Measurements from ENCODE around the gene MILR1. TPM values are rescaled to one million over a fixed set of nuclear protein-coding genes. Genes with fewer than 3 reads are reported as not detected.
"Not testable (repeated sequence)": the region's sequence is repeated elsewhere in the genome, so short reads cannot be mapped to it uniquely, and the experiment has no call there.

Gene MILR1
- total RNA-seq, 3 donors from 2014 or later (not counting 1 experiment from before 2014, with no cell fraction given) = 2.2 to 12.0 (median 3.3) TPM

GRCh38 chr17:64466019-64466735 is 17.3 kb downstream of the MILR1 start:
- H3K4me3 Mint-ChIP-seq = no peak overlapping the region
- H3K27me3 ChIP-seq (ENCODE audit: control insufficient read depth, insufficient read depth, low read length) = no peaks in the 10 kb centered on the region
- 93% methylated on average over 6 of the region's 9 CpGs for WGBS (ENCODE audit: insufficient coverage)
- H3K4me1 ChIP-seq (ENCODE audit: control insufficient read depth, insufficient read depth, low read length) = no peaks in the 10 kb centered on the region
- intact Hi-C loops (cut with micrococcal nuclease) = no loop called here
- no peak overlapping the region for H3K27ac ChIP-seq (ENCODE audit: low read length)
- H3K27me3 Mint-ChIP-seq (ENCODE audit: low read depth in 2 of 2) = peaks cover 0 to 4% of the 10 kb centered on the region in 2 donors
- no peaks in the 10 kb centered on the region for H3K9me3 Mint-ChIP-seq
- no peak for TF ChIP-seq CTCF (IDR thresholded peaks at IDR 0.05)
- H3K4me3 ChIP-seq (ENCODE audit: low read length) = no peak overlapping the region
- no peak for DNase-seq
- H3K4me1 Mint-ChIP-seq = no peaks in the 10 kb centered on the region
- no peaks in the 10 kb centered on the region for H3K36me3 Mint-ChIP-seq
- H3K36me3 ChIP-seq (ENCODE audit: control insufficient read depth, insufficient read depth, low read length) = no peaks in the 10 kb centered on the region
- no peaks in the 10 kb centered on the region for H3K9me3 ChIP-seq (ENCODE audit: control insufficient read depth, insufficient read depth, low read length)
- no peak for ATAC-seq
- H3K27ac Mint-ChIP-seq = no peak overlapping the region

GRCh38 chr17:64466834-64467233 is 17.9 kb downstream of the MILR1 start:
- H3K27me3 ChIP-seq (ENCODE audit: control insufficient read depth, insufficient read depth, low read length); ATAC-seq; H3K27me3 Mint-ChIP-seq (ENCODE audit: low read depth in 2 of 2); H3K27ac Mint-ChIP-seq; H3K36me3 Mint-ChIP-seq; intact Hi-C loops (cut with micrococcal nuclease); H3K4me3 ChIP-seq (ENCODE audit: low read length); H3K4me1 ChIP-seq (ENCODE audit: control insufficient read depth, insufficient read depth, low read length); H3K27ac ChIP-seq (ENCODE audit: low read length); H3K4me3 Mint-ChIP-seq; DNase-seq; H3K9me3 ChIP-seq (ENCODE audit: control insufficient read depth, insufficient read depth, low read length); H3K36me3 ChIP-seq (ENCODE audit: control insufficient read depth, insufficient read depth, low read length); H3K4me1 Mint-ChIP-seq; H3K9me3 Mint-ChIP-seq: not testable (repeated sequence)
- 91% methylated on average over 1 of the region's 1 CpG for WGBS (ENCODE audit: insufficient coverage)

- Histone ChIP-seq H3K4me3 (ENCODE audit: low read length) (no peak overlapping the region), H3K27ac (ENCODE audit: low read length) (no peak overlapping the region), H3K36me3 (ENCODE audit: control insufficient read depth, insufficient read depth, low read length) (no peaks in the 10 kb centered on the region), H3K9me3 (ENCODE audit: control insufficient read depth, insufficient read depth, low read length) (no peaks in the 10 kb centered on the region), H3K27me3 (ENCODE audit: control insufficient read depth, insufficient read depth, low read length) (no peaks in the 10 kb centered on the region), H3K4me1 (ENCODE audit: control insufficient read depth, insufficient read depth, low read length) (no peaks in the 10 kb centered on the region)
- no peaks in the 10 kb centered on the region for H3K36me3 Mint-ChIP-seq
- DNase-seq (no peak), ATAC-seq (no peak)
- H3K27me3 Mint-ChIP-seq (ENCODE audit: low read depth in 2 of 2) = peaks cover 0 to 4% of the 10 kb centered on the region in 2 donors
- TF ChIP-seq CTCF (IDR thresholded peaks at IDR 0.05) = no peak
- no peaks in the 10 kb centered on the region for H3K9me3 Mint-ChIP-seq
- intact Hi-C loops (cut with micrococcal nuclease) = no loop called here
- WGBS (ENCODE audit: insufficient coverage) = 97% methylated on average over 2 of the region's 4 CpGs
- no peak overlapping the region for H3K27ac Mint-ChIP-seq
- H3K4me3 Mint-ChIP-seq = no peak overlapping the region
- no peaks in the 10 kb centered on the region for H3K4me1 Mint-ChIP-seq
Measured at GRCh38 chr17:64470625-64471024, 21.7 kb downstream of the MILR1 start.

GRCh38 chr17:64471440-64471839 is 22.5 kb downstream of the MILR1 start:
- H3K9me3 Mint-ChIP-seq = no peaks in the 10 kb centered on the region
- H3K9me3 ChIP-seq (ENCODE audit: control insufficient read depth, insufficient read depth, low read length) = no peaks in the 10 kb centered on the region
- H3K4me3 ChIP-seq (ENCODE audit: low read length) = no peak overlapping the region
- no peaks in the 10 kb centered on the region for H3K4me1 Mint-ChIP-seq
- H3K36me3 Mint-ChIP-seq = no peaks in the 10 kb centered on the region
- no peak overlapping the region for H3K27ac Mint-ChIP-seq
- H3K4me1 ChIP-seq (ENCODE audit: control insufficient read depth, insufficient read depth, low read length) = no peaks in the 10 kb centered on the region
- H3K27me3 Mint-ChIP-seq (ENCODE audit: low read depth in 2 of 2) = peaks cover 0 to 2% of the 10 kb centered on the region in 2 donors
- H3K36me3 ChIP-seq (ENCODE audit: control insufficient read depth, insufficient read depth, low read length) = peaks cover 2% of the 10 kb centered on the region
- H3K27ac ChIP-seq (ENCODE audit: low read length) = no peak overlapping the region
- no peak overlapping the region for H3K4me3 Mint-ChIP-seq
- no peak for TF ChIP-seq CTCF (IDR thresholded peaks at IDR 0.05)
- intact Hi-C loops (cut with micrococcal nuclease) = no loop called here
- 100% methylated on average over 2 of the region's 3 CpGs for WGBS (ENCODE audit: insufficient coverage)
- H3K27me3 ChIP-seq (ENCODE audit: control insufficient read depth, insufficient read depth, low read length) = no peaks in the 10 kb centered on the region
- DNase-seq (no peak), ATAC-seq (no peak)
